PFSK-1 (cell line): ENCODE data around the gene TMEM207.

Experiments used
- POLR2AphosphoS5 ChIP-seq: IDR thresholded peaks from 2 replicates; pipeline ENCODE4 v1.6.1; 2012; ENCODE audit warnings: low read depth, mild to moderate bottlenecking, control low read depth, low read length, moderate library complexity
- SIN3A ChIP-seq: IDR thresholded peaks from 2 replicates; pipeline ENCODE4 v1.6.1; 2012; ENCODE audit warnings: mild to moderate bottlenecking, low read length, moderate library complexity, borderline replicate concordance; ENCODE audit not compliant: insufficient read depth
- TAF1 ChIP-seq: IDR thresholded peaks from 2 replicates; pipeline ENCODE4 v1.6.1; 2012; ENCODE audit warnings: low read length, control low read depth, borderline replicate concordance; ENCODE audit not compliant: insufficient read depth
- TF ChIP-seq, protein P1 (sequence below), 2 experiments: IDR thresholded peaks; 2 replicates each; pipeline versions ENCODE4 v1.6.1 to v1.8.0; 2011 to 2012; ENCODE audit warnings: low read depth in 2 of 2, low read length in 2 of 2, control low read depth in 1 of 2, inconsistent platforms in 1 of 2, mild to moderate bottlenecking in 1 of 2, moderate library complexity in 1 of 2; ENCODE audit not compliant: insufficient read depth in 1 of 2

DNA sequence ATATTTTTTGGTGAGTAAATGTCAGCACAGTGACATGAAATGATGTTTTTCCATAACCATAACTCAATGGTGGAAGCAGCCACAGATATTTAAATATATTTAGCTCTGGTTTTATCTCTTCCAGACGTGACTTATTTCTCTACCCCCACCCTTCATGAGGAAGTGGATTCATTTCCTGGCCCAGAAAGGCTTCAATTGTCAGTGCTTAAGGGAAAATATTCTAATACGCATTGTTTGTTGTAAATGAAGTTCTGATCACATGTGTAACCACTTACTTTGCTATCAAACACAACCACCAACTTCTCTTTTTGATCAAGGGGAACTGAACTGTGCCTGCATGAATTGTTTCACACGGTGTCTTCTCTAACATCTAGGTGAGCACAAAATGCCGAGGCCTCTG lies 47.7 kb downstream of the TMEM207 start:
- TF ChIP-seq, protein P1, sequence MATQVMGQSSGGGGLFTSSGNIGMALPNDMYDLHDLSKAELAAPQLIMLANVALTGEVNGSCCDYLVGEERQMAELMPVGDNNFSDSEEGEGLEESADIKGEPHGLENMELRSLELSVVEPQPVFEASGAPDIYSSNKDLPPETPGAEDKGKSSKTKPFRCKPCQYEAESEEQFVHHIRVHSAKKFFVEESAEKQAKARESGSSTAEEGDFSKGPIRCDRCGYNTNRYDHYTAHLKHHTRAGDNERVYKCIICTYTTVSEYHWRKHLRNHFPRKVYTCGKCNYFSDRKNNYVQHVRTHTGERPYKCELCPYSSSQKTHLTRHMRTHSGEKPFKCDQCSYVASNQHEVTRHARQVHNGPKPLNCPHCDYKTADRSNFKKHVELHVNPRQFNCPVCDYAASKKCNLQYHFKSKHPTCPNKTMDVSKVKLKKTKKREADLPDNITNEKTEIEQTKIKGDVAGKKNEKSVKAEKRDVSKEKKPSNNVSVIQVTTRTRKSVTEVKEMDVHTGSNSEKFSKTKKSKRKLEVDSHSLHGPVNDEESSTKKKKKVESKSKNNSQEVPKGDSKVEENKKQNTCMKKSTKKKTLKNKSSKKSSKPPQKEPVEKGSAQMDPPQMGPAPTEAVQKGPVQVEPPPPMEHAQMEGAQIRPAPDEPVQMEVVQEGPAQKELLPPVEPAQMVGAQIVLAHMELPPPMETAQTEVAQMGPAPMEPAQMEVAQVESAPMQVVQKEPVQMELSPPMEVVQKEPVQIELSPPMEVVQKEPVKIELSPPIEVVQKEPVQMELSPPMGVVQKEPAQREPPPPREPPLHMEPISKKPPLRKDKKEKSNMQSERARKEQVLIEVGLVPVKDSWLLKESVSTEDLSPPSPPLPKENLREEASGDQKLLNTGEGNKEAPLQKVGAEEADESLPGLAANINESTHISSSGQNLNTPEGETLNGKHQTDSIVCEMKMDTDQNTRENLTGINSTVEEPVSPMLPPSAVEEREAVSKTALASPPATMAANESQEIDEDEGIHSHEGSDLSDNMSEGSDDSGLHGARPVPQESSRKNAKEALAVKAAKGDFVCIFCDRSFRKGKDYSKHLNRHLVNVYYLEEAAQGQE (IDR thresholded peaks at IDR 0.05; ENCODE audit: insufficient read depth in 1 of 2, low read depth in 2 of 2, low read length in 2 of 2) = no peak
- TF ChIP-seq POLR2AphosphoS5 (no peak), SIN3A (no peak), TAF1 (no peak)
